Hematopoietic multipotent progenitor cell treated with erythropoietin and hydrocortisone succinate and interleukin-3 and kit ligand, for 17 days (in vitro differentiated cells): ENCODE measurements around the gene ATRNL1.

Experiments used
- DNase-seq: peaks from one replicate; pipeline ENCODE4 v3.0.0-alpha.2; 2015; ENCODE audit warnings: low spot score

ATRNL1 gene

DNA sequence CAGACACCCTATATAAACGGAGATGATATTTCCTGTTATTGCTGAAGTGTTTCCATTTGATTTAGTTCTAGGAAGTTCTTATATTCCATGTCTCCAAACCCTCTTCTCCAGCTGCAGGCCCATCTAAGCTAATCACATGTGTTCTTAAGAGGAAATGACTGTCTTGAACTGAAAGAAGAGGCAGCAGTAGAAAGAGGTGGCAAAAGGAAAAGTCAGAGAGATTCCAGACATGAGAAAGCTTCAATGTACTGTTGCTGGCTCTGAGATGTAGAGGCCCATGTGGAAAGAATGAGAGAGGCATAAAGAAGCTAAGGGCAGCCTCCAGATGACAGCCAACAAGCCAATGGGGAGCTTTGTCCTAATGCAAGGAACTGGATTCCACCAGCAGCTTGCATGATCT, 892.6 kb downstream of the ATRNL1 start:
- no peak for DNase-seq

DNA sequence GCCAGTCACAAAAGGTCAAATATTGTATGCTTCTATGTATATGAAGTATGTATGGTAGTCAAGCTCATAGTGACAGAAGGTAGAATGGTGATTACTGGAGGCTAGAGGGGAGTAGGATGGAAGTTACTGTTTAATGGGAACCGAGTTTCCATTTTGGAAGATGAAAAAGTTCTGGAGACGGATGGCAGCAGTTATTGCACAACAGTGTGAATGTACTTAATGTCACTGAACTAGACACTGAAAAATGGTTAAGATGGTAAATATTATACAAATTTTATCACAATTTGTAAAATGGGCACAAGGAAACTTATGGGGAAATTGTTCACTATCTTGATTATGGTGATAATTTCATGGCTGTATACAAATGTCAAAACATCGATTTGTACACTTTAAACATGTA, 895.2 kb downstream of the ATRNL1 start:
- DNase-seq = no peak

DNA sequence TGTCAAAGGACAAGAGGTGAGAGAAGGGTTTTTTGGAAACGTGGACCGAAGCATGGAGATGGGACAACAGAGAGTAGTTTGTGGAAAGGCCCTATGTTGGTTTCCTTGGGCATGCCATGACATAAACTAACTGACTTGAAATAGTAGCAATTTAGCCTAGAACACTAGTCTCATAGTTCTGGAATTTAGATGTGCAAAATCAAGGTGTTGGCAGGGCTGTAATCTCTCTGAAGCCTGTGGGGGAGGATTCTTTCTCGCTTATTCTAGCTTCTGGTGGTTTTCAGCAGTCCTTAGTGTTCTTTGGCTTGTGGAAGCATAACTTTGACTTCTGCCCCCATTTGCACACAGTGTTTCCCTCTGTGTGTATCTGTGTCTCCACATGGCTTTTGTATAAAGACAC, 896.5 kb downstream of the ATRNL1 start:
- no peak for DNase-seq

DNA sequence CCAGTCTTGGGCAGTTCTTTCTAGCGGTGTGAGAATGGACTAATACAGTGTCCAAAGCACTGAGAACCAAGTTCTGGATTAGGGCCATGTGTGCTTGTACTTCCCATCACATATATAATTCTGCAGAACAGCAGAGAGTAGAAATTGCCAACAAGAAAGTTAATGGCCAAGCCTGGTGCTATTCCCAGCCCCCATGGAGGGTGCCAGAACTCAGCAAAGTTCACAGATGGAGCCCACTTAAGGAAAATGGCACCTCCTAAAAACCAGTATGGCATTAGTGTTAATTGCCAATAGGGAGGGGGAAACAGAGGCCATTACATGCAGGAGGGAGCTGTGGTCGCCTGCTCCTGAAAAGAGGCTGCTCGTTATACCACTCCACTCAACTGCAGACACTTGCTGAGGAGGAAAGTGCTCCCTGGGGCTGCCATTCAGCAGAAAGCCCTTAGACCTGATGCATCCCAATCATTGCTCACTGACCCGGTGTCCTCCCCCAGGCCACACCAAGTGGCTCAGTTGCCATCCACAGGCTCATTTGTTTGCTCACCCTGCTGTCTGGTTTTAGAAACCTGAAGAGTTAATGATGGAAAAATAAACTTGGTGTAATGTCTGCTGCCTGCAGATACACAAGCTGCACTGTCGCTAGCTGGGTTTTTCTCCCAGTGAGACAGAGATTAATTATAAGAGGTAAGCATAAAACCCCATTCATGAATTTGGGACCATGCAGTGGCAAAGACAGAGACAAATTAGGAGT, 899.2 kb downstream of the ATRNL1 start:
- DNase-seq = no peak

DNA sequence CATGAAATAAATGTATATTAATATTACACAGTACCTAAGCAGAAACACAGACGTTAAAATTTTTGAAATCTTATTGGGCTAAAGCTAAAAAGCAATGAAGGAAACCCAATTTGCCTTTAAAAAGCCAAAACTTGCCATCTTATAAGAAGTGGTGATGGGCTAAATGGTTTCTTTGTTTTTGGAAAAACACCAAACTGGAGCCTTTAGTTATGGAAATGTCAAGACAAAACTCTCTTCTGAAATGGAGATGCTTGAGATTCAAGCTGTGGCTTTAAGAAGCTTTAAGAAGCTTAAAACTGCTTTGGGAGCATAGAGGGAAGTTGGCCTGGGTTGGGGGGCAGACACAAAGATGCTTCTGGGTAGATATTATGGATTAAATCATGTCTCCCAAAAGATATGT, 902.9 kb downstream of the ATRNL1 start:
- DNase-seq = no peak

DNA sequence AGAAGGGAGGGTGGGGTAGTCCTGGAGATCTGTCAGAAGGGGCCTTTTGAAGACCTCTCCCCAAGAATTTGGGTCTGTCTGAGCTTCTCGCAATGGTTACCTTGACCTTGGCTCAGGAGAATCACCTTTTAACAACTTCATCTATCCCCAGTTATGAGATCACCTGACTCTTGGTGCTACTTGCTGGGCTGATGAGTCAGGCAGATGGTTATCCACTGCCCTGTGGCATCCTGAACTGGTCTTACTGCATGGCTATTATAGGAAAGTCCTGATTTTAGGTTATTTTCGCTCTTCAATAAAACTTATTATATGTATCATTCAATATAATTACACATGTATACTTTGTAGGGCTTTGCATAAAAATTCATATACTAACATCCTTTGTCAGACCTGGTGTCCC, 905.1 kb downstream of the ATRNL1 start:
- DNase-seq = no peak
